Activated T-helper 1 cell treated with Interleukin-2 at 50 U/mL for 16 hours (primary cell): ENCODE data around the gene SLC39A13.

Source experiments
- DNase-seq: peaks from one replicate; pipeline ENCODE4 v3.0.0-alpha.2; 2020; ENCODE audit warnings: low read depth

The SLC39A13 gene

DNA sequence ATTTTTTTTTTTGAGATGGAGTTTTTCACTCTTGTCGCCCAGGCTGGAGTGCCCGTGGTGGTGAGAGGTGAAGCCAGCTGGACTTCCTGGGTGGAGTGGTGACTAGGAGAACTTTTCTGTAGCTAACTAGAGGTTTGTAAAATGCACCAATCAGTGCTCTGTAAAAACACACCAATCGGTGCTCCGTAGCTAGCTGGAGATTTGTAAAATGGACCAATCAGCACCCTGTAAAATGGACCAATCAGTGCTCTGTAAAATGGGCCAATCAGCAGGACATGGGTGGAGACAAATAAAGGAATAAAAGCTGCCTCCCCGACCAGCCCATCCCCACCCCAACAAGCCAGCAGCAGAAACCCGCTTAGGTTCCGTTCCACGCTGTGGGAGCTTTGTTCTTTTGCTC lies 45.0 kb downstream of the SLC39A13 start:
- DNase-seq = no peak

DNA sequence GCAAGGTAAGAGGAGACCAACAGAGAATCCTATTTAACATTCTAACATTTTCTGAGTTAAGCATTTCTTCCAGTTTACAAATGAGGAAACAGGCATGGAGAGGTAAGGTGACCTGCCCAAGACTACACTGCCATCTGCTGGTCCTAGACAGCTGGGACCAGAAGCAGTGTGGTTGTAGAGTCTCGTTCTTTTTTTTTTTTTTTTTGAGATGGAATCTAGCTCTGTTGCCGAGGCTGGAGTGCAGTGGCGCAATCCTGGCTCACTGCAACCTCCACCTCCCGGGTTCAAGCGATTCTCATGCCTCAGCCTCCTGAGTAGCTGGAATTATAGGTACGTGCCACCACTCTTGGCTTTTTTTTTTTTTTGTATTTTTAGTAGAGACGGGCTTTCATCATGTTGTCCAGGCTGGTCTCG lies 45.9 kb downstream of the SLC39A13 start:
- peak; percentile 23 for DNase-seq

DNA sequence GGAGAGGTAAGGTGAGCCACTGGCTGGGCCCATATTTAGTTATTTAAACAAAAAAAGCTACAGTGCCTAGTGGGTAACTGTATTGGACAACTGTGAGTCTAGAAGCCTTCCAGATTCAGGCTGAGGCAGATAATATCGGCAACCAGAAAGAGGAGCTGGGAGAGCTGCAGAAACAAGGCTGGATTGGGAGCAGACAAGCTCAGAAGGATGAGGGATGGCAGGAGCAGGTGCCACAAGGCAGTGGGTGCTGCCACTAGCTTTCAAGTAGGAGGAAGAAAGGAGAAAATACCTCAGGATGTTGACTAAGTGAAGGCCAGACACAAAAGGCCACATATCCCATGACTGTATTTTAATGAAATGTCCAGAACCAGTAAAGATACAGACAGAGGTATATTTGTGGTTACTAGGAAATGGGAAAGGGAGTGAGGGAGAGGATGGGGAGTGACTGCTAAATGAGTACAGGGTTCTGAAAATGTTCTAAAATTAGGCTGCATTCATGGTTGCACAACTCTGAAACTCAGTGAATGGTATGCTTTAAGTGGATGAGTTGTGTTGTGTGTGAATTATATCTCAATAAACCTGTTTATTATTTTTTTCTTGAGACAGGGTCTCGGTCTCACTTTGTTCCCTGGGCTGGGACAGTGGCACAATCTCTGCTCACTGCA lies 52.3 kb downstream of the SLC39A13 start:
- no peak for DNase-seq

DNA sequence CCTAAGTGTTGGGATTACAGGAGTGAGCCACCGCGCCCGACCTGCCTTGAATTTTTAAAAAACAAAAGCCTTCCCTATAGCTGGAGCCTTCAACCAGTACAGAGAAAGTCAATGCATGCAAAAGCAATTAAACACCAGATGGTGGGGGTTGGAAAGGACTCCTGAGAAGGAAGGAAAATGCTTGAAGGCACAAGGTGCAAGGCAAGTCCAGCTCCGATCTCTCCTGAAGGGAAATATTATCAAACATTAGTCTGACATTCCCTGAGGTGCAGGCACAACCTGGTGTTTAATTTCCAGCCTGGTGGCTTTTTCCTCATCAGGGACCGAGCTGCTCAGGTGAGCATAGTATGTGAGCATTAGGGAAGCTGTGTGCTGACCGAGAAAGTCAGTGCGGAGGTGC lies 53.5 kb downstream of the SLC39A13 start:
- no peak for DNase-seq

DNA sequence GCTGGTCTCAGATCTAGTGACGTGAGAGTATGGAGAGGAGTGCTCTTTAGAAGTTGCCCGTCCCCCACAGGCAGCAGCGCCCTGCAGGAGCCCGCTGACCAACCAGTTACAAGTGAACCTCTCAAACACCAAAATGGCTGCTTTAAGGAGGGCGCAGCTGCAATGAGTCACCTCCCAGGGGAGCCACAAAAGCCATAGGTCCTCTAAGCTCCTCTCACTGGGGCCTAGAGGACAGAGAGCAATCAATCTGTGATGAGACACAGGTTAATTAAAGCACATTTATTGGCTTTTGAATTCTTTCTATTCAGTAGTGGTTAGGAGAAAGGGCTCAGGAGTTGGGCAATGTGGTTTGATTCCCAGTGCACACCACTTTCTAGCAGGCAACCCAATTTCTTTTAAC lies 56.1 kb downstream of the SLC39A13 start:
- no peak for DNase-seq
